H1 (cell line): ENCODE measurements around the gene PLSCR5. TPM values are rescaled to one million over a fixed set of nuclear protein-coding genes. Genes with fewer than 3 reads are reported as not detected.

Experiments used
- CTCF ChIA-PET: fragments of 300-600 bp; sonication (Branson Sonifier 250); formaldehyde crosslinking; loops from one replicate; lab custom pipeline; 2021; ENCODE audit not compliant: partially characterized antibody; lab: Charles Lee
- POLR2A ChIA-PET: fragments of 300-600 bp; sonication (Branson Sonifier 250); formaldehyde crosslinking; loops from one replicate; lab custom pipeline; 2021; ENCODE audit warnings: inconsistent platforms; ENCODE audit not compliant: partially characterized antibody; lab: Charles Lee
- DNase-seq, 2 experiments: peaks; one replicate each; pipeline versions ENCODE4 v3.0.0 to v3.0.0-alpha.2; 2010 to 2022; ENCODE audit warnings: low spot score in 2 of 2, low read depth in 1 of 2, mixed read lengths in 1 of 2
- FAIRE-seq: peaks from 2 replicates; lab custom pipeline; 2011; peaks lifted over from hg19 to GRCh38; lab: Jason Lieb, UNC
- H2AFZ ChIP-seq: 2 replicates; pipeline ENCODE4 v1.8.1; 2012; ENCODE audit warnings: low read length, inconsistent platforms
- H2AK5ac ChIP-seq: 2 replicates; pipeline ENCODE4 v1.6.1; 2013; ENCODE audit warnings: low read depth, low read length
- H2BK120ac ChIP-seq: replicated peaks from 2 replicates; pipeline ENCODE3; 2013; ENCODE audit warnings: low read depth, low read length, inconsistent platforms
- H2BK12ac ChIP-seq: 2 replicates; pipeline ENCODE4 v1.6.1; 2013; ENCODE audit warnings: low read depth, low read length
- H2BK15ac ChIP-seq: 2 replicates; pipeline ENCODE4 v1.6.1; 2013; ENCODE audit warnings: low read length
- H2BK20ac ChIP-seq: 2 replicates; pipeline ENCODE4 v1.6.1; 2013; ENCODE audit warnings: low read length
- H2BK5ac ChIP-seq: 2 replicates; pipeline ENCODE4 v1.6.1; 2013; ENCODE audit warnings: low read depth, low read length
- H3K14ac ChIP-seq: 2 replicates; pipeline ENCODE4 v1.6.1; 2013; ENCODE audit warnings: inconsistent platforms; ENCODE audit not compliant: insufficient read length
- H3K18ac ChIP-seq: 2 replicates; pipeline ENCODE4 v1.6.1; 2013; ENCODE audit warnings: low read length; ENCODE audit errors: extremely low read depth
- H3K23ac ChIP-seq: 2 replicates; pipeline ENCODE4 v1.6.1; 2013; ENCODE audit warnings: inconsistent platforms; ENCODE audit not compliant: insufficient read length
- H3K23me2 ChIP-seq: 2 replicates; pipeline ENCODE4 v1.6.1; 2013; ENCODE audit warnings: low read depth, low read length
- H3K27ac ChIP-seq: 2 replicates; pipeline ENCODE4 v1.6.1; 2011; ENCODE audit warnings: low read depth, low read length, inconsistent platforms
- H3K27me3 ChIP-seq, 4 experiments: replicated peaks in 1 of 4; 1 replicate in 1 of 4; 2 replicates in 3 of 4; pipeline versions ENCODE4 v1.6.1 to v1.8.1; 2011 to 2013; ENCODE audit warnings: low read length in 3 of 4, mild to moderate bottlenecking in 3 of 4, inconsistent platforms in 2 of 4, mixed read lengths in 2 of 4, moderate library complexity in 1 of 4; ENCODE audit not compliant: control insufficient read depth in 3 of 4, insufficient read depth in 3 of 4; ENCODE audit errors: extremely low read depth in 1 of 4
- H3K36me3 ChIP-seq, 4 experiments: 2 replicates each; pipeline versions ENCODE4 v1.6.1 to v1.8.1; 2011 to 2013; ENCODE audit warnings: mild to moderate bottlenecking in 4 of 4, low read length in 3 of 4, moderate library complexity in 2 of 4, control low read depth in 1 of 4, inconsistent platforms in 1 of 4; ENCODE audit not compliant: insufficient read depth in 4 of 4, control insufficient read depth in 2 of 4
- H3K4ac ChIP-seq: replicated peaks from 2 replicates; pipeline ENCODE3; 2013; ENCODE audit warnings: low read length, low read depth, mixed read lengths, inconsistent platforms; ENCODE audit not compliant: insufficient read length
- H3K4me1 ChIP-seq, 4 experiments: replicated peaks in 1 of 4; 1 replicate in 1 of 4; 2 replicates in 3 of 4; pipeline versions ENCODE4 v1.6.1 to v1.8.1; 2011 to 2013; ENCODE audit warnings: low read length in 3 of 4, inconsistent platforms in 2 of 4, mixed read lengths in 1 of 4; ENCODE audit not compliant: insufficient read depth in 4 of 4, control insufficient read depth in 3 of 4
- H3K4me2 ChIP-seq, 2 experiments: 2 replicates each; pipeline versions ENCODE4 v1.6.1 to v1.8.1; 2011 to 2013; ENCODE audit warnings: low read depth in 2 of 2, low read length in 2 of 2, control low read depth in 1 of 2, inconsistent platforms in 1 of 2, mild to moderate bottlenecking in 1 of 2; ENCODE audit not compliant: insufficient read depth in 1 of 2
- H3K4me3 ChIP-seq, 4 experiments: fragments of 200-600, 300-600 bp in 1 of 4; sonication (generic), shearing (Covaris generic), sonication (Bioruptor Twin) in 1 of 4; 2 replicates each; pipeline versions ENCODE4 v1.5.1 to v1.8.1; 2011 to 2016; ENCODE audit warnings: low read length in 4 of 4, low read depth in 3 of 4, control low read depth in 2 of 4, inconsistent platforms in 2 of 4, mild to moderate bottlenecking in 2 of 4, mixed read lengths in 1 of 4, moderate library complexity in 1 of 4; ENCODE audit not compliant: insufficient read depth in 2 of 4; ENCODE audit errors: extremely low read depth in 1 of 4
- H3K56ac ChIP-seq: replicated peaks from 2 replicates; pipeline ENCODE3; 2013; ENCODE audit warnings: low read depth, mild to moderate bottlenecking, mixed read lengths, low read length, inconsistent platforms; ENCODE audit not compliant: insufficient read length
- H3K79me1 ChIP-seq: 2 replicates; pipeline ENCODE4 v1.6.1; 2013; ENCODE audit warnings: low read depth, low read length, control low read depth
- H3K79me2 ChIP-seq, 2 experiments: 2 replicates each; pipeline versions ENCODE4 v1.6.1 to v1.8.1; 2012 to 2013; ENCODE audit warnings: low read length in 2 of 2, mild to moderate bottlenecking in 2 of 2, inconsistent platforms in 1 of 2; ENCODE audit not compliant: insufficient read depth in 2 of 2, control insufficient read depth in 1 of 2
- H3K9ac ChIP-seq, 4 experiments: replicated peaks in 1 of 4; 1 replicate in 1 of 4; 2 replicates in 3 of 4; pipeline versions ENCODE4 v1.6.1 to v1.8.1; 2011 to 2013; ENCODE audit warnings: low read depth in 3 of 4, low read length in 3 of 4, control low read depth in 2 of 4, mild to moderate bottlenecking in 2 of 4, moderate library complexity in 2 of 4, inconsistent platforms in 1 of 4; ENCODE audit errors: extremely low read depth in 1 of 4
- H3K9me3 ChIP-seq, 2 experiments: 2 replicates each; pipeline versions ENCODE4 v1.6.1 to v1.8.1; 2012 to 2013; ENCODE audit warnings: mild to moderate bottlenecking in 2 of 2, moderate library complexity in 2 of 2, control low read depth in 1 of 2, inconsistent platforms in 1 of 2, low read depth in 1 of 2, low read length in 1 of 2, mixed read lengths in 1 of 2; ENCODE audit not compliant: insufficient read depth in 2 of 2
- H4K20me1 ChIP-seq, 2 experiments: replicated peaks in 1 of 2; 2 replicates each; pipeline versions ENCODE3 to v1.8.1; 2011 to 2013; ENCODE audit warnings: inconsistent platforms in 2 of 2, low read length in 2 of 2, mild to moderate bottlenecking in 1 of 2; ENCODE audit not compliant: insufficient read depth in 2 of 2, control insufficient read depth in 1 of 2
- H4K5ac ChIP-seq: 2 replicates; pipeline ENCODE4 v1.6.1; 2013; ENCODE audit warnings: low read length, low read depth, mixed read lengths, inconsistent platforms; ENCODE audit not compliant: insufficient read length
- H4K8ac ChIP-seq: 2 replicates; pipeline ENCODE4 v1.8.0; 2013; ENCODE audit warnings: mild to moderate bottlenecking, moderate library complexity, low read length, inconsistent platforms; ENCODE audit not compliant: insufficient read depth; ENCODE audit errors: extremely low read depth
- H4K91ac ChIP-seq: replicated peaks from 2 replicates; pipeline ENCODE3; 2013; ENCODE audit warnings: low read length, mixed read lengths, inconsistent platforms; ENCODE audit not compliant: insufficient read length
- FOSL1 ChIP-seq: IDR thresholded peaks from 2 replicates; pipeline ENCODE4 v1.6.1; 2011; ENCODE audit warnings: mild to moderate bottlenecking, low read depth, low read length, moderate library complexity; ENCODE audit not compliant: insufficient read depth
- JUN ChIP-seq: IDR thresholded peaks from 2 replicates; pipeline ENCODE4 v1.6.1; 2011; ENCODE audit warnings: low read depth, mild to moderate bottlenecking, improper control_type of control experiment, low read length
- KDM1A ChIP-seq: fragments of 200-600, 300-600 bp; sonication (generic); IDR thresholded peaks from 2 replicates; pipeline ENCODE4 v1.7.1; 2016; ENCODE audit warnings: mild to moderate bottlenecking, low read length, borderline replicate concordance
- KDM5A ChIP-seq: fragments of 200-600 bp; IDR thresholded peaks from 2 replicates; pipeline ENCODE4 v1.7.1; 2012; ENCODE audit warnings: mild to moderate bottlenecking, low read length, inconsistent platforms, mixed read lengths
- RFX5 ChIP-seq: IDR thresholded peaks from 2 replicates; pipeline ENCODE4 v1.6.1; 2011; ENCODE audit warnings: low read depth, low read length, improper control_type of control experiment, borderline replicate concordance
- RXRA ChIP-seq: IDR thresholded peaks from 2 replicates; pipeline ENCODE4 v1.6.1; 2011; ENCODE audit warnings: low read depth, mild to moderate bottlenecking, low read length, moderate library complexity; ENCODE audit not compliant: insufficient read depth
- SP1 ChIP-seq: IDR thresholded peaks from 2 replicates; pipeline ENCODE4 v1.6.1; 2011; ENCODE audit warnings: low read depth, low read length
- SP2 ChIP-seq: IDR thresholded peaks from 2 replicates; pipeline ENCODE4 v1.6.1; 2012; ENCODE audit warnings: mild to moderate bottlenecking, low read length, inconsistent platforms
- SUZ12 ChIP-seq: fragments of 200-600 bp; sonication (generic); IDR thresholded peaks from 2 replicates; pipeline ENCODE4 v1.6.1; 2012; ENCODE audit warnings: mild to moderate bottlenecking, inconsistent platforms, low read length, moderate library complexity, mixed read lengths
- TAF1 ChIP-seq: IDR thresholded peaks from 2 replicates; pipeline ENCODE4 v1.6.1; 2011; ENCODE audit warnings: mild to moderate bottlenecking, low read depth, low read length
- WGBS, 2 experiments: shearing (Covaris generic) in 1 of 2; methylation state at CpG; one replicate each; pipeline versions ENCODE4 v1.1.6 to v1.1.7; 2013 to 2015; ENCODE audit warnings: low lambda C conversion rate in 2 of 2, mixed read lengths in 2 of 2, inconsistent platforms in 1 of 2, low coverage in 1 of 2, missing lambda C conversion rate in 1 of 2; ENCODE audit not compliant: insufficient replicate concordance in 2 of 2, insufficient coverage in 1 of 2, insufficient read length in 1 of 2; ENCODE audit errors: extremely low coverage in 1 of 2, missing lambda C conversion rate in 1 of 2; 5-methylcytosine and 5-hydroxymethylcytosine counted together
- polyA plus RNA-seq, 7 experiments: library from polyadenylated mRNA; depleted of rRNA in 3 of 7; stranded (reverse) in 5 of 7; unstranded in 2 of 7; fragments of >200 nt in 5 of 7; fragments of 200-250 nt in 2 of 7; gene quantifications; 1 replicate in 5 of 7; 2 replicates in 1 of 7; 4 replicates in 1 of 7; pipeline versions ENCODE4 v1.2.1 to v1.2.3, GENCODE V29; 2011 to 2013; ENCODE audit warnings: missing spikeins in 2 of 7, mixed read lengths in 2 of 7
- total RNA-seq: library from RNA; stranded (reverse); fragmentation: NEBNext Ultra II Directional; extraction: Animal tissue kit (Norgen Biotek cat#: 25700); gene quantifications from 2 replicates; pipeline ENCODE4 v1.2.1, GENCODE V29; 2021
- TF ChIP-seq, protein P1 (sequence below): IDR thresholded peaks from 2 replicates; pipeline ENCODE4 v1.6.1; 2012; ENCODE audit warnings: low read length, inconsistent platforms
- TF ChIP-seq, protein P2 (sequence below): IDR thresholded peaks from 2 replicates; pipeline ENCODE4 v1.6.1; 2011; ENCODE audit warnings: low read depth, mild to moderate bottlenecking, low read length; ENCODE audit not compliant: insufficient read depth

Gene PLSCR5
- total and polyA plus RNA-seq, 2 of the 8 experiments (the other 6 are each of a cell fraction or from before 2014, with no cell fraction given), result not detected

DNA sequence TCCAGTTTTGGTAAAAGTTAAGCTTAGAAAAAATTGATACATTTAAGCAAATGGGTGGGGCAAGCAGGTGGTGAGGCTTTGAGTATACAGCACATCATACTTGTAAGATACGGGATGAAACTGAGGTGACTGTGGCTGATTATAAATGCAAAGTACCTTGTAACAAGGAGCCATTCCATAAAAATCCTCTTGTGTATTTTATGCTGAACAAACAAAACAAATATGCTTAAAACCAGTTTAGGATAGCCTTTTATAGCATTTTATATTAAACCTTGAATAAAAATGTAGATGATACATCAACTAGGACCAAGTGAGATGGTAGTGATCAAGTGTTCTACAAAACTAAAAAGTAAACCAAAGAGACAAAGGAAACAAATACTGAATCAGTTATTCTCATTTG is 64.2 kb downstream of the PLSCR5 start:
- Histone ChIP-seq H3K27ac (no peak overlapping the region), H3K27me3 (no peaks in the 10 kb centered on the region), H2BK5ac (no peak overlapping the region), H3K4me3 (no peak overlapping the region), H3K18ac (no peak overlapping the region), H2AK5ac (no peak overlapping the region), H2BK120ac (no peak overlapping the region), H3K23ac (no peak overlapping the region), H4K20me1 (peaks cover 0 to 5% of the 10 kb centered on the region in 2 experiments), H3K4ac (no peak overlapping the region), H4K91ac (no peak overlapping the region), H2AFZ (no peak overlapping the region), H3K56ac (no peak overlapping the region), H2BK20ac (no peak overlapping the region), H3K14ac (no peak overlapping the region), H3K4me1 (peaks cover 0 to 6% (median 3%) of the 10 kb centered on the region in 4 experiments; a peak in 2 of 7 replicates), H3K4me2 (no peak overlapping the region), H4K8ac (no peak overlapping the region), H3K9me3 (peaks cover 7 to 9% of the 10 kb centered on the region in 2 experiments), H3K79me2 (peaks cover 0 to 56% of the 10 kb centered on the region in 2 experiments; a peak in 2 of 4 replicates), H4K5ac (no peak overlapping the region), H3K36me3 (peaks cover 0 to 9% (median 6%) of the 10 kb centered on the region in 4 experiments; a peak in 5 of 8 replicates), H3K9ac (no peak overlapping the region), H3K23me2 (no peaks in the 10 kb centered on the region; the same call in 1 of the 2 replicates), H2BK15ac (no peak overlapping the region), H2BK12ac (no peak overlapping the region), H3K79me1 (peaks cover 3% of the 10 kb centered on the region)
- CTCF ChIA-PET, result interaction anchor here (0.6 kb wide), 1 partner anchor 27 kb away, joined by 3 read pairs; no protein-coding TSS in a partner anchor
- FAIRE-seq, result no peak
- POLR2A ChIA-PET, result interaction anchor here (1.3 kb wide), 1 partner anchor 14 kb away, joined by 3 read pairs; no protein-coding TSS in a partner anchor
- 95% methylated on average over 1 of the region's 1 CpG; no CpG with 5 or more reads in 1 of the 2 experiments for WGBS, 2 experiments
- no peak for DNase-seq
- TF ChIP-seq RXRA, result no peak
- TF ChIP-seq KDM1A, result no peak
- TF ChIP-seq, protein P1, sequence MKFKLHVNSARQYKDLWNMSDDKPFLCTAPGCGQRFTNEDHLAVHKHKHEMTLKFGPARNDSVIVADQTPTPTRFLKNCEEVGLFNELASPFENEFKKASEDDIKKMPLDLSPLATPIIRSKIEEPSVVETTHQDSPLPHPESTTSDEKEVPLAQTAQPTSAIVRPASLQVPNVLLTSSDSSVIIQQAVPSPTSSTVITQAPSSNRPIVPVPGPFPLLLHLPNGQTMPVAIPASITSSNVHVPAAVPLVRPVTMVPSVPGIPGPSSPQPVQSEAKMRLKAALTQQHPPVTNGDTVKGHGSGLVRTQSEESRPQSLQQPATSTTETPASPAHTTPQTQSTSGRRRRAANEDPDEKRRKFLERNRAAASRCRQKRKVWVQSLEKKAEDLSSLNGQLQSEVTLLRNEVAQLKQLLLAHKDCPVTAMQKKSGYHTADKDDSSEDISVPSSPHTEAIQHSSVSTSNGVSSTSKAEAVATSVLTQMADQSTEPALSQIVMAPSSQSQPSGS, result no peak
- no peak for TF ChIP-seq KDM5A
- TF ChIP-seq FOSL1, result no peak
- no peak for TF ChIP-seq SP2
- TF ChIP-seq JUN, result no peak
- TF ChIP-seq SP1, result no peak
- TF ChIP-seq RFX5, result no peak
- TF ChIP-seq TAF1, result no peak
- no peak for TF ChIP-seq SUZ12
- TF ChIP-seq, protein P2, sequence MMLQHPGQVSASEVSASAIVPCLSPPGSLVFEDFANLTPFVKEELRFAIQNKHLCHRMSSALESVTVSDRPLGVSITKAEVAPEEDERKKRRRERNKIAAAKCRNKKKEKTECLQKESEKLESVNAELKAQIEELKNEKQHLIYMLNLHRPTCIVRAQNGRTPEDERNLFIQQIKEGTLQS, result no peak
